GM21825 (cell line): Measurements from ENCODE around the gene CLEC1B.
"Not testable (repeated sequence)": the region's sequence is repeated elsewhere in the genome, so short reads cannot be mapped to it uniquely, and the experiment has no call there.

ENCODE experiments used
- ATAC-seq: cut with Tn5 transposase; IDR thresholded peaks from one replicate; pipeline ENCODE4 v1.9.1; 2021; ENCODE audit warnings: mild to moderate bottlenecking, moderate library complexity; ENCODE audit not compliant: unreplicated experiment

The CLEC1B gene

GRCh38 chr12:9999016-9999415 is at the start of gene CLEC1B:
Gene CLEC1B, minus strand, starts transcription at chr12:9999121. Its CDS starts 21 bp downstream, at chr12:9999100.
- no peak for ATAC-seq

- ATAC-seq: no peak
These were observed 49.6 kb upstream of the CLEC1B start for GRCh38 chr12:10048526-10048925.

GRCh38 chr12:10042167-10042566 is 43.2 kb upstream of the CLEC1B start:
- ATAC-seq: no peak

GRCh38 chr12:10033783-10034545 is 35.0 kb upstream of the CLEC1B start:
- ATAC-seq: no peak

GRCh38 chr12:10031771-10032175 is 32.9 kb upstream of the CLEC1B start:
- no peak for ATAC-seq

GRCh38 chr12:10031321-10031720 is 32.4 kb upstream of the CLEC1B start:
- no peak for ATAC-seq

- ATAC-seq: no peak
These were observed 31.5 kb upstream of the CLEC1B start, which contains the start of gene CLEC9A for GRCh38 chr12:10030446-10030845. Gene CLEC9A, plus strand, starts transcription at chr12:10030682. Its CDS starts 22,006 bp downstream, at chr12:10052688.

- ATAC-seq: no peak
These were observed 28.8 kb upstream of the CLEC1B start for GRCh38 chr12:10027721-10028120.

GRCh38 chr12:10027311-10027710 is 28.4 kb upstream of the CLEC1B start:
- no peak for ATAC-seq

GRCh38 chr12:10026666-10027065 is 27.7 kb upstream of the CLEC1B start:
- not testable (repeated sequence) for ATAC-seq

GRCh38 chr12:10025236-10025635 is 26.3 kb upstream of the CLEC1B start:
- ATAC-seq: no peak

GRCh38 chr12:10021342-10021741 is 22.4 kb upstream of the CLEC1B start:
- ATAC-seq: no peak

- no peak for ATAC-seq
These were observed 19.5 kb upstream of the CLEC1B start for GRCh38 chr12:10018386-10018785.

- ATAC-seq: no peak
These were observed 18.0 kb upstream of the CLEC1B start for GRCh38 chr12:10016881-10017280.

GRCh38 chr12:10015450-10015849 is 16.5 kb upstream of the CLEC1B start:
- no peak for ATAC-seq

- ATAC-seq: no peak
These were observed 13.9 kb upstream of the CLEC1B start for GRCh38 chr12:10012630-10013330.

- no peak for ATAC-seq
These were observed 2.4 kb upstream of the CLEC1B start for GRCh38 chr12:10001171-10001776.

- ATAC-seq: no peak
These were observed 6.6 kb downstream of the CLEC1B start for GRCh38 chr12:9992296-9992695.

GRCh38 chr12:9991876-9992275 is 7.0 kb downstream of the CLEC1B start:
- no peak for ATAC-seq

GRCh38 chr12:9980126-9980525 is 18.8 kb downstream of the CLEC1B start:
- ATAC-seq: no peak

GRCh38 chr12:9977916-9978315 is 21.0 kb downstream of the CLEC1B start:
- ATAC-seq: no peak

- ATAC-seq: not testable (repeated sequence)
These were observed 22.3 kb downstream of the CLEC1B start for GRCh38 chr12:9976626-9977025.
